Tibial nerve (tissue), 4 donors: Measurements from ENCODE around the gene MIEF1. TPM values are rescaled to one million over a fixed set of nuclear protein-coding genes. Genes with fewer than 3 reads are reported as not detected.

Experiments
- DNase-seq, 2 donors: peaks; one replicate each; pipeline ENCODE4 v3.0.0-alpha.2; 2019; ENCODE audit warnings: low spot score in 2 of 2
- H3K27ac ChIP-seq, 4 donors: fragments of 200-600 bp; sonication (generic) in 3 of 4; one replicate each; pipeline ENCODE4 v1.5.1; 2017 to 2019; ENCODE audit warnings: mild to moderate bottlenecking in 1 of 4
- H3K27me3 ChIP-seq, 2 donors: fragments of 200-600 bp; sonication (generic) in 1 of 2; one replicate each; pipeline versions ENCODE4 v1.5.1 to v1.6.0; 2017 to 2019
- H3K36me3 ChIP-seq, 3 donors: fragments of 200-600 bp; sonication (generic); one replicate each; pipeline ENCODE4 v1.5.1; 2018 to 2019
- H3K4me1 ChIP-seq, 4 donors: fragments of 200-600 bp; sonication (generic) in 3 of 4; one replicate each; pipeline ENCODE4 v1.5.1; 2017 to 2019
- H3K4me3 ChIP-seq, 4 donors: fragments of 200-600 bp; sonication (generic) in 3 of 4; one replicate each; pipeline ENCODE4 v1.5.1; 2017 to 2019; ENCODE audit warnings: mild to moderate bottlenecking in 1 of 4, moderate library complexity in 1 of 4
- H3K9me3 ChIP-seq, 4 donors: fragments of 200-600 bp; sonication (generic) in 3 of 4; one replicate each; pipeline ENCODE4 v1.5.1; 2017 to 2019
- CTCF ChIP-seq, 5 experiments: fragments of 200-600 bp in 3 of 5; fragments of 450-650 bp in 2 of 5; sonication (generic) in 3 of 5; IDR thresholded peaks; one replicate each; pipeline ENCODE4 v1.5.1; 2016 to 2019; ENCODE audit warnings: antibody characterized with exemption in 5 of 5, mild to moderate bottlenecking in 3 of 5, moderate library complexity in 2 of 5
- EP300 ChIP-seq, 2 donors: sonication (generic); formaldehyde crosslinking; IDR thresholded peaks; one replicate each; pipeline ENCODE4 v1.6.1; 2017; ENCODE audit warnings: antibody characterized with exemption in 2 of 2, mild to moderate bottlenecking in 1 of 2
- POLR2A ChIP-seq, 2 donors: fragments of 450-650 bp; IDR thresholded peaks; one replicate each; pipeline ENCODE4 v1.6.1; 2017; ENCODE audit warnings: antibody characterized with exemption in 2 of 2, mild to moderate bottlenecking in 2 of 2, moderate library complexity in 2 of 2
- WGBS, 2 donors: methylation state at CpG; one replicate each; pipeline ENCODE4 v1.1.5; 2018; 5-methylcytosine and 5-hydroxymethylcytosine counted together
- total RNA-seq, 4 donors: library from RNA; depleted of rRNA; stranded (reverse); fragments of >200 nt; gene quantifications; one replicate each; pipeline ENCODE4 v1.1.0, GENCODE V29; 2016

The MIEF1 gene
- total RNA-seq, 4 donors from 2014 or later, result 18.0 to 38.2 (median 26.9) TPM

GRCh38 chr22:39556970-39557841 is 55.1 kb downstream of the MIEF1 start:
- peak overlapping the region in 3 of 4 donors; percentile 9 to 54 (median 18) for H3K4me3 ChIP-seq
- WGBS, 2 donors, result 6 to 23% methylated on average over 15 to 57 of the region's 72 CpGs

GRCh38 chr22:39558254-39558727 is 56.2 kb downstream of the MIEF1 start:
- Histone ChIP-seq H3K27me3 (peaks cover 0 to 45% of the 10 kb centered on the region in 2 donors), H3K4me3 (peak overlapping the region; percentile 7 to 54 (median 18)), H3K27ac (peak overlapping the region in 1 of 4 donors; percentile 49), H3K36me3 (no peaks in the 10 kb centered on the region), H3K9me3 (no peaks in the 10 kb centered on the region), H3K4me1 (peaks cover 0 to 27% (median 9%) of the 10 kb centered on the region in 4 donors)
- TF ChIP-seq CTCF (IDR thresholded peaks at IDR 0.05) (no peak), EP300 (IDR thresholded peaks at IDR 0.05) (no peak), POLR2A (IDR thresholded peaks at IDR 0.05) (no peak)
- 6 to 30% methylated on average over 2 to 30 of the region's 34 CpGs for WGBS, 2 donors
- no peak for DNase-seq

More at GRCh38 chr22:39556970-39557841, 55.1 kb downstream of the MIEF1 start:
- H3K27ac ChIP-seq, result no peak overlapping the region
- peaks cover 0 to 27% (median 9%) of the 10 kb centered on the region in 4 donors for H3K4me1 ChIP-seq
- no peak for DNase-seq
- H3K9me3 ChIP-seq, result no peaks in the 10 kb centered on the region
- no peaks in the 10 kb centered on the region for H3K36me3 ChIP-seq
- TF ChIP-seq POLR2A (IDR thresholded peaks at IDR 0.05), result no peak
- TF ChIP-seq CTCF (IDR thresholded peaks at IDR 0.05), result peak in 2 of 5 experiments; percentile 32
- no peak for TF ChIP-seq EP300 (IDR thresholded peaks at IDR 0.05)
- H3K27me3 ChIP-seq, result peaks cover 0 to 47% of the 10 kb centered on the region in 2 donors

DNA sequence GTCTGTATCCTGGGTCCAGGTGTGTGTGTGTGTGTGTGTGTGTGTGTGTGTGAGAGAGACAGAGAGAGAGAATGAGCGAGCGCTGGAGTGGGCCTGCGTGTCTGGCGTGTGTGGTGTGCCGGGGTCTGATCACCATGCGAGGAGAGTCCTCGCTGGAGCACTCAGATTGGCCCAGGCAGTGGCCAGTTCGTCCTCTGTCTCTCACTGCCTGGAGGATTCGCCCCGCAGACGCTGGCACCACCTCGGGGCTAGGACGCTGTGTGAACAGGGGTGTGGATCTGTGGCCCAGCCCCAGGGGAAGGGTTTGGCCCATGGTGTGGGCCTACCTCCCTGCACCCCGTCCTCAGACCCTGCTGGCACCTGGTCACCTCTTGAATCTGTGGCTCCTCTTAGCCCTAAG is 56.9 kb downstream of the MIEF1 start:
- peaks cover 0 to 45% of the 10 kb centered on the region in 2 donors for H3K27me3 ChIP-seq

DNA sequence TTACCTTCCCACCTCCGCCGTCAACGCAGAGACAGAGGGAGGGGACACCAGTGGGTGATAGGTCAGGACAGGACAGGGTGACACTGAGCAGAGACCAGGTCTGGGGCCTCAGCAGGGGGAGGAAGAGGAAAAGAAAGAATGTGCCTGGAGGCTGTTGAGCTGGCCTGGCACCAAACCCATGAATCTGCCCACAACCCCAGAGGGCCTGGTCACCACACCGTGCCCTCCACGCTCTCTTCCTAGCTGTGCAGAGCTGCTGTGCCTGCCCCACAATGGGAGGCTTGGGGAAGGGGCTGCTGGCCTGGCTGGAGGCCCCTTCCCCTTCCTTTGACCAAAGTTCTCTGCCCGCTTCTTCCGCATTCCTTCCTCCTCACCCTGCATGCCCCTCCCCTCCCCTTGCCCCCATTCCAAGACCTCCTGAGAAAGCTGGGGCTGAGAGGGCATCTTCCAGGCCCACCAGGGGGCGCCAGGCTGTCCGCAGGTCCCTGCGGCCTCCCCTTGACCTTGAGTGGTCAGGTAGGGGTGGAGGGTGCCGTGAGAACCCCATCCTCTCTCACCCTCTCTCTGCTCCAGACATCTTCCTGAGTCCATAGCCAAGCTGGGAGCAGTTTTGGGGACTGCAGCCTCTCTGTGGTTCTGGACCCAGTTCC is 57.5 kb downstream of the MIEF1 start:
- no peak for DNase-seq
- WGBS, 2 donors, result 40 to 44% methylated on average over 11 of the region's 11 CpGs
- no peaks in the 10 kb centered on the region for H3K36me3 ChIP-seq

More for the DNA sequence above, 56.9 kb downstream of the MIEF1 start:
- Histone ChIP-seq H3K9me3 (no peaks in the 10 kb centered on the region), H3K4me3 (no peak overlapping the region), H3K27ac (no peak overlapping the region), H3K4me1 (peaks cover 0 to 27% (median 9%) of the 10 kb centered on the region in 4 donors), H3K36me3 (no peaks in the 10 kb centered on the region)
- WGBS, 2 donors, result 82 to 87% methylated on average over 13 to 14 of the region's 14 CpGs
- no peak for DNase-seq
- TF ChIP-seq POLR2A (IDR thresholded peaks at IDR 0.05) (no peak), EP300 (IDR thresholded peaks at IDR 0.05) (no peak), CTCF (IDR thresholded peaks at IDR 0.05) (no peak)

More for the DNA sequence above, 57.5 kb downstream of the MIEF1 start:
- H3K27ac ChIP-seq, result no peak overlapping the region
- H3K4me1 ChIP-seq, result peaks cover 0 to 27% (median 9%) of the 10 kb centered on the region in 4 donors
- H3K27me3 ChIP-seq, result peaks cover 0 to 45% of the 10 kb centered on the region in 2 donors
- no peak for TF ChIP-seq POLR2A (IDR thresholded peaks at IDR 0.05)
- no peak for TF ChIP-seq EP300 (IDR thresholded peaks at IDR 0.05)
- TF ChIP-seq CTCF (IDR thresholded peaks at IDR 0.05), result peak in 3 of 5 experiments; percentile 3 to 27 (median 13)
- no peaks in the 10 kb centered on the region for H3K9me3 ChIP-seq
- H3K4me3 ChIP-seq, result no peak overlapping the region
